PC-9 (cell line): ENCODE results near the gene MSH2. TPM values are rescaled to one million over a fixed set of nuclear protein-coding genes. Genes with fewer than 3 reads are reported as not detected.

Source experiments
- BruUV-seq: library from RNA; stranded (reverse); fragments of 400-500 nt; replicated peaks from 2 replicates; lab custom pipeline; 2021; lab: Mats Ljungman, UMichigan
- CTCF ChIA-PET: fragments of 300-600 bp; sonication (Branson Sonifier 250); formaldehyde crosslinking; loops from one replicate; lab custom pipeline; 2022; ENCODE audit warnings: antibody characterized with exemption; lab: Charles Lee
- POLR2A ChIA-PET: fragments of 300-600 bp; sonication (Branson Sonifier 250); formaldehyde crosslinking; loops from one replicate; lab custom pipeline; 2022; ENCODE audit warnings: antibody characterized with exemption; ENCODE audit not compliant: unreplicated experiment; lab: Charles Lee
- DNase-seq, 2 experiments: peaks; one replicate each; pipeline versions ENCODE4 v3.0.0 to v3.0.0-alpha.2; 2015 to 2022; ENCODE audit warnings: mixed read lengths in 1 of 2
- H2AFZ ChIP-seq: fragments of 200-600 bp; sonication (generic); 2 replicates; pipeline ENCODE4 v1.8.1; 2017; ENCODE audit warnings: antibody characterized with exemption
- H3F3A ChIP-seq: fragments of 200-600 bp; sonication (generic); 2 replicates; pipeline ENCODE4 v1.8.1; 2017; ENCODE audit warnings: antibody characterized with exemption, mild to moderate bottlenecking, low read depth; ENCODE audit not compliant: insufficient read depth
- H3K27ac ChIP-seq: fragments of 200-600 bp; sonication (generic); 2 replicates; pipeline ENCODE4 v1.6.1; 2016; ENCODE audit warnings: mixed run types
- H3K27me3 ChIP-seq: fragments of 200-600 bp; sonication (generic); 2 replicates; pipeline ENCODE4 v1.6.1; 2016; ENCODE audit warnings: low read depth, mixed run types; ENCODE audit not compliant: insufficient read depth
- H3K36me3 ChIP-seq: fragments of 200-600 bp; sonication (generic); 2 replicates; pipeline ENCODE4 v1.6.1; 2016; ENCODE audit warnings: low read depth, mixed run types
- H3K4me1 ChIP-seq: fragments of 200-600 bp; sonication (generic); replicated peaks from 2 replicates; pipeline ENCODE4 v1.6.1; 2016; ENCODE audit warnings: mixed run types; ENCODE audit not compliant: insufficient read depth
- H3K4me2 ChIP-seq: fragments of 200-600 bp; sonication (generic); 2 replicates; pipeline ENCODE4 v1.6.1; 2017; ENCODE audit warnings: mixed run types
- H3K4me3 ChIP-seq: fragments of 200-600 bp; sonication (generic); 2 replicates; pipeline ENCODE4 v1.6.1; 2016; ENCODE audit warnings: mixed run types
- H3K79me2 ChIP-seq: fragments of 200-600 bp; sonication (generic); 2 replicates; pipeline ENCODE4 v1.6.1; 2017; ENCODE audit warnings: low read depth, mixed run types
- H3K9me2 ChIP-seq: fragments of 200-600 bp; sonication (generic); 2 replicates; pipeline ENCODE4 v1.8.1; 2017; ENCODE audit warnings: mild to moderate bottlenecking; ENCODE audit not compliant: insufficient read depth
- H3K9me3 ChIP-seq: fragments of 200-600 bp; sonication (generic); 2 replicates; pipeline ENCODE4 v1.8.1; 2016; ENCODE audit warnings: low read depth; ENCODE audit not compliant: insufficient read depth
- H4K20me1 ChIP-seq: fragments of 200-600 bp; sonication (generic); 2 replicates; pipeline ENCODE4 v1.8.1; 2017; ENCODE audit not compliant: insufficient read depth
- CTCF ChIP-seq: fragments of 200-600 bp; sonication (generic); conservative IDR thresholded peaks from 2 replicates; pipeline ENCODE4 v1.6.1; 2017; ENCODE audit warnings: mixed run types, antibody characterized with exemption, mild to moderate bottlenecking, moderate library complexity
- EZH2 ChIP-seq: fragments of 200-600 bp; sonication (generic); IDR thresholded peaks from 2 replicates; pipeline ENCODE4 v1.8.0; 2017; ENCODE audit warnings: antibody characterized with exemption, low read depth
- intact Hi-C: fragments of 100-400 bp; cut with micrococcal nuclease; formaldehyde crosslinking; loops from one replicate; pipeline ENCODE4 v1.10.0; 2022; ENCODE audit not compliant: unreplicated experiment
- total RNA-seq: library from RNA; stranded (reverse); gene quantifications from 2 replicates; pipeline ENCODE4 v1.2.3, GENCODE V29; 2021

The MSH2 gene
- total RNA-seq, 1 experiment from 2014 or later, result 54.2 TPM

GRCh38 chr2:47471429-47472116 lies 68.6 kb downstream of the MSH2 start:
- Histone ChIP-seq H3F3A (no peaks in the 10 kb centered on the region; the same call in 1 of the 2 replicates), H2AFZ (no peak overlapping the region), H3K4me1 (no peaks in the 10 kb centered on the region), H3K9me2 (no peaks in the 10 kb centered on the region), H3K36me3 (peaks cover 36% of the 10 kb centered on the region), H3K4me3 (no peak overlapping the region), H3K79me2 (no peaks in the 10 kb centered on the region), H3K27me3 (no peaks in the 10 kb centered on the region), H3K27ac (no peak overlapping the region), H3K4me2 (no peak overlapping the region), H3K9me3 (no peaks in the 10 kb centered on the region), H4K20me1 (no peaks in the 10 kb centered on the region)
- ChIA-PET CTCF (no interaction called here), POLR2A (no interaction called here)
- BruUV-seq, result no TSS peak
- TF ChIP-seq EZH2 (no peak), CTCF (no peak)
- no peak for DNase-seq
- intact Hi-C loops, result no loop called here

GRCh38 chr2:47479863-47480262 lies 76.9 kb downstream of the MSH2 start:
- no TSS peak for BruUV-seq
- intact Hi-C loops, result no loop called here
- H3K4me2 ChIP-seq, result no peak overlapping the region
- TF ChIP-seq CTCF (no peak), EZH2 (no peak)
- CTCF ChIA-PET, result interaction anchor here (0.7 kb wide), 1 partner anchor 42 kb away, joined by 3 read pairs; no protein-coding TSS in a partner anchor
- peaks cover 34% of the 10 kb centered on the region for H3K36me3 ChIP-seq
- no peak overlapping the region for H3K27ac ChIP-seq
- no peak overlapping the region for H2AFZ ChIP-seq
- H3K27me3 ChIP-seq, result no peaks in the 10 kb centered on the region
- no peaks in the 10 kb centered on the region for H3K79me2 ChIP-seq
- H3K9me2 ChIP-seq, result no peaks in the 10 kb centered on the region
- no peak for DNase-seq
- H3K4me1 ChIP-seq, result no peaks in the 10 kb centered on the region
- H3F3A ChIP-seq, result peaks cover 9% of the 10 kb centered on the region; the same call in 1 of the 2 replicates
- POLR2A ChIA-PET, result interaction anchor here (0.6 kb wide), 1 partner anchor 1881 kb away, joined by 3 read pairs; no protein-coding TSS in a partner anchor
- H3K4me3 ChIP-seq, result no peak overlapping the region
- H3K9me3 ChIP-seq, result no peaks in the 10 kb centered on the region
- H4K20me1 ChIP-seq, result no peaks in the 10 kb centered on the region

- BruUV-seq, result no TSS peak
- intact Hi-C loops, result no loop called here
These were observed 80.2 kb downstream of the MSH2 start for GRCh38 chr2:47483191-47483590.

More at GRCh38 chr2:47483191-47483590, 80.2 kb downstream of the MSH2 start:
- ChIA-PET CTCF (interaction anchor here (0.7 kb wide), 1 partner anchor 968 kb away, joined by 3 read pairs; no protein-coding TSS in a partner anchor), POLR2A (no interaction called here)
- H3K36me3 ChIP-seq, result peaks cover 30% of the 10 kb centered on the region
- no peak overlapping the region for H2AFZ ChIP-seq
- no peak for DNase-seq
- H3K4me3 ChIP-seq, result no peak overlapping the region
- TF ChIP-seq EZH2 (no peak), CTCF (no peak)
- H3K27ac ChIP-seq, result no peak overlapping the region
- no peaks in the 10 kb centered on the region for H3K9me3 ChIP-seq
- peaks cover 17% of the 10 kb centered on the region; the same call in 1 of the 2 replicates for H3F3A ChIP-seq
- H4K20me1 ChIP-seq, result no peaks in the 10 kb centered on the region
- peaks cover 4% of the 10 kb centered on the region; the same call in 1 of the 2 replicates for H3K4me1 ChIP-seq
- H3K27me3 ChIP-seq, result no peaks in the 10 kb centered on the region
- no peak overlapping the region for H3K4me2 ChIP-seq
- H3K79me2 ChIP-seq, result no peaks in the 10 kb centered on the region
- no peaks in the 10 kb centered on the region for H3K9me2 ChIP-seq
